Erythroblast (primary cell): ENCODE data around the gene MBD3.

Experiments used
- GATA1 ChIP-seq: IDR thresholded peaks from 2 replicates; pipeline ENCODE4 v1.6.1; 2011; ENCODE audit warnings: low read depth, mild to moderate bottlenecking, control low read depth, low read length, moderate library complexity
- POLR2A ChIP-seq: IDR thresholded peaks from 2 replicates; pipeline ENCODE4 v1.6.1; 2011; ENCODE audit warnings: mild to moderate bottlenecking, low read length

- TF ChIP-seq POLR2A: no peak
- no peak for TF ChIP-seq GATA1
Observed at GRCh38 chr19:1531587-1531986, 61.1 kb downstream of the MBD3 start.
